ENCODE measurements around the gene CACNA1B.

- TF ChIP-seq, protein P1, sequence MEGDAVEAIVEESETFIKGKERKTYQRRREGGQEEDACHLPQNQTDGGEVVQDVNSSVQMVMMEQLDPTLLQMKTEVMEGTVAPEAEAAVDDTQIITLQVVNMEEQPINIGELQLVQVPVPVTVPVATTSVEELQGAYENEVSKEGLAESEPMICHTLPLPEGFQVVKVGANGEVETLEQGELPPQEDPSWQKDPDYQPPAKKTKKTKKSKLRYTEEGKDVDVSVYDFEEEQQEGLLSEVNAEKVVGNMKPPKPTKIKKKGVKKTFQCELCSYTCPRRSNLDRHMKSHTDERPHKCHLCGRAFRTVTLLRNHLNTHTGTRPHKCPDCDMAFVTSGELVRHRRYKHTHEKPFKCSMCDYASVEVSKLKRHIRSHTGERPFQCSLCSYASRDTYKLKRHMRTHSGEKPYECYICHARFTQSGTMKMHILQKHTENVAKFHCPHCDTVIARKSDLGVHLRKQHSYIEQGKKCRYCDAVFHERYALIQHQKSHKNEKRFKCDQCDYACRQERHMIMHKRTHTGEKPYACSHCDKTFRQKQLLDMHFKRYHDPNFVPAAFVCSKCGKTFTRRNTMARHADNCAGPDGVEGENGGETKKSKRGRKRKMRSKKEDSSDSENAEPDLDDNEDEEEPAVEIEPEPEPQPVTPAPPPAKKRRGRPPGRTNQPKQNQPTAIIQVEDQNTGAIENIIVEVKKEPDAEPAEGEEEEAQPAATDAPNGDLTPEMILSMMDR (IDR thresholded peaks at IDR 0.05): no peak
- TF ChIP-seq POLR2A (IDR thresholded peaks at IDR 0.05): no peak
These were observed 146.5 kb downstream of the CACNA1B start for GRCh38 chr9:138024131-138024530.
